Measurements from ENCODE around the gene RBM34.

Gene RBM34

GRCh38 chr1:235112297-235113182 lies 48.5 kb downstream of the RBM34 start:
- ChIA-PET POLR2A (interaction anchor here (2.1 kb wide), 1 partner anchor 48 kb away, joined by 8 read pairs; the partner anchor contains the start of gene RBM34), CTCF (interaction anchor here (0.6 to 1.4 kb wide), 2 partner anchors 8 to 70 kb away, joined by 3 to 6 read pairs; no protein-coding TSS in a partner anchor)
- TF ChIP-seq ELF4 (IDR thresholded peaks at IDR 0.05) (no peak), TARDBP (IDR thresholded peaks at IDR 0.05) (no peak), SUZ12 (IDR thresholded peaks at IDR 0.05) (no peak), FOXK2 (IDR thresholded peaks at IDR 0.05) (no peak), LEF1 (IDR thresholded peaks at IDR 0.05; ENCODE audit: borderline replicate concordance) (no peak), SP1 (IDR thresholded peaks at IDR 0.05) (no peak), ARNT (IDR thresholded peaks at IDR 0.05) (no peak), FOXA1 (IDR thresholded peaks at IDR 0.05) (no peak), CTBP1 (IDR thresholded peaks at IDR 0.05; ENCODE audit: borderline replicate concordance) (no peak), PKNOX1 (IDR thresholded peaks at IDR 0.05) (no peak), L3MBTL2 (conservative IDR thresholded peaks at IDR 0.05) (no peak), BHLHE40 (IDR thresholded peaks at IDR 0.05; ENCODE audit: borderline replicate concordance) (no peak), HDGF (IDR thresholded peaks at IDR 0.05; ENCODE audit: borderline replicate concordance) (no peak)
- DNase-seq (ENCODE audit: extremely low spot score): no peak

GRCh38 chr1:235111107-235111506 lies 49.9 kb downstream of the RBM34 start:
- ChIA-PET POLR2A (no interaction called here), CTCF (no interaction called here)
- TF ChIP-seq ARNT (IDR thresholded peaks at IDR 0.05) (no peak), L3MBTL2 (conservative IDR thresholded peaks at IDR 0.05) (no peak), NFRKB (IDR thresholded peaks at IDR 0.05) (no peak)
- DNase-seq (ENCODE audit: extremely low spot score): no peak

- DNase-seq (ENCODE audit: extremely low spot score): no peak
- CTCF ChIA-PET: interaction anchor here (0.6 to 1.5 kb wide), 2 partner anchors 14 to 15 kb away, joined by 3 read pairs; no protein-coding TSS in a partner anchor
- TF ChIP-seq NFRKB (IDR thresholded peaks at IDR 0.05): no peak
- no peak for TF ChIP-seq SUZ12 (IDR thresholded peaks at IDR 0.05)
- no peak for TF ChIP-seq TARDBP (IDR thresholded peaks at IDR 0.05)
- TF ChIP-seq SP1 (IDR thresholded peaks at IDR 0.05): no peak
- TF ChIP-seq FOXK2 (IDR thresholded peaks at IDR 0.05): no peak
- no peak for TF ChIP-seq ARNT (IDR thresholded peaks at IDR 0.05)
- no peak for TF ChIP-seq L3MBTL2 (conservative IDR thresholded peaks at IDR 0.05)
- no peak for TF ChIP-seq LEF1 (IDR thresholded peaks at IDR 0.05; ENCODE audit: borderline replicate concordance)
- no peak for TF ChIP-seq FOXM1 (IDR thresholded peaks at IDR 0.05; ENCODE audit: borderline replicate concordance)
- TF ChIP-seq ELF4 (IDR thresholded peaks at IDR 0.05): no peak
- no peak for TF ChIP-seq PKNOX1 (IDR thresholded peaks at IDR 0.05)
- POLR2A ChIA-PET: interaction anchor here (0.8 to 1.0 kb wide), 2 partner anchors 19 to 52 kb away, joined by 3 to 5 read pairs; partner anchors contain the start of gene RBM34
Observed at GRCh38 chr1:235108876-235109275, 52.2 kb downstream of the RBM34 start.

- CTCF ChIA-PET: interaction anchor here (0.6 to 1.5 kb wide), 5 partner anchors 13 to 1523 kb away, joined by 3 read pairs; partner anchors contain the start of gene RBM34
- TF ChIP-seq LEF1 (IDR thresholded peaks at IDR 0.05; ENCODE audit: borderline replicate concordance) (no peak), ARNT (IDR thresholded peaks at IDR 0.05) (no peak), CTBP1 (IDR thresholded peaks at IDR 0.05; ENCODE audit: borderline replicate concordance) (no peak), PKNOX1 (IDR thresholded peaks at IDR 0.05) (no peak), BHLHE40 (IDR thresholded peaks at IDR 0.05; ENCODE audit: borderline replicate concordance) (no peak), FOXM1 (IDR thresholded peaks at IDR 0.05; ENCODE audit: borderline replicate concordance) (no peak), FOXK2 (IDR thresholded peaks at IDR 0.05) (no peak), SP1 (IDR thresholded peaks at IDR 0.05) (no peak), SUZ12 (IDR thresholded peaks at IDR 0.05) (no peak), ELF4 (IDR thresholded peaks at IDR 0.05) (no peak), L3MBTL2 (conservative IDR thresholded peaks at IDR 0.05) (no peak), HDGF (IDR thresholded peaks at IDR 0.05; ENCODE audit: borderline replicate concordance) (no peak), ZNF384 (IDR thresholded peaks at IDR 0.05) (no peak; the same call in 1 of the 2 replicates), NFRKB (IDR thresholded peaks at IDR 0.05) (no peak), FOXA1 (IDR thresholded peaks at IDR 0.05) (no peak)
- POLR2A ChIA-PET: no interaction called here
Observed at GRCh38 chr1:235108185-235108593, 52.9 kb downstream of the RBM34 start.

GRCh38 chr1:235107368-235108184 lies 53.5 kb downstream of the RBM34 start:
- TF ChIP-seq SP1 (IDR thresholded peaks at IDR 0.05) (no peak), ARNT (IDR thresholded peaks at IDR 0.05) (no peak), SUZ12 (IDR thresholded peaks at IDR 0.05) (no peak), ELF4 (IDR thresholded peaks at IDR 0.05) (no peak; the same call in 1 of the 2 replicates), CTBP1 (IDR thresholded peaks at IDR 0.05; ENCODE audit: borderline replicate concordance) (no peak), NFRKB (IDR thresholded peaks at IDR 0.05) (no peak)
- CTCF ChIA-PET: interaction anchor here (0.6 to 2.3 kb wide), 7 partner anchors 10 to 1524 kb away, joined by 3 to 7 read pairs (median 3); partner anchors contain the start of gene RBM34
- no peak for DNase-seq (ENCODE audit: extremely low spot score)
- POLR2A ChIA-PET: interaction anchor here (0.6 to 1.2 kb wide), 2 partner anchors 53 to 1386 kb away, joined by 3 to 4 read pairs; partner anchors contain the start of gene RBM34

More at GRCh38 chr1:235108185-235108593, 52.9 kb downstream of the RBM34 start:
- DNase-seq (ENCODE audit: extremely low spot score): no peak
